ENCODE data around the gene DNAJC6. TPM values are rescaled to one million over a fixed set of nuclear protein-coding genes. Genes with fewer than 3 reads are reported as not detected.

Gene DNAJC6
- total and polyA plus RNA-seq, 9 donors: 0.60 to 1.2 (median 0.81) TPM

DNA sequence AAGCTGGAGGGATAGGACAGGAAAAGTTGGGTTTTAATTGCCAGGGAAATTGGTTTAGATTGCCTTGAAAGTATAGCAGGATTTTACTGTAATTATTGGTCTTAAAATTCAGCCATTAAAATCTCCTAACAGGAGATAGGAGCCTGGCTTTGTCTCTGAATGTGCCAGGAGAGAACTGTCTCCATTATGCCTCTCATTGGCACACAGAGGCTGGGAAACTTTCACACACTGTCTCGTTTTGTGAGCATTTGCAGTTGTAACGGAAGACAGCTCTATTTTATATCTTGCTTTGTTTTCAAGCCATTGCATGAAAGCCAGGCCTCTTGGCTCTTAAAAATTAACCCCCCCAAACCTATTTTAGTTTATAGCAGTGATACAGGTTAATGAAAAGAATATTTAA lies 12.5 kb downstream of the DNAJC6 start:
- Histone ChIP-seq H3K4me1 (ENCODE audit: control insufficient read depth, insufficient read depth, low read length) (no peaks in the 10 kb centered on the region), H3K27me3 (ENCODE audit: control insufficient read depth, insufficient read depth, low read length) (no peaks in the 10 kb centered on the region), H3K4me3 (ENCODE audit: low read length) (no peak overlapping the region), H3K27ac (ENCODE audit: low read length) (no peak overlapping the region), H3K36me3 (ENCODE audit: control insufficient read depth, insufficient read depth, low read length) (no peaks in the 10 kb centered on the region), H3K9me3 (replicated peaks; ENCODE audit: control insufficient read depth, low read depth, low read length) (no peaks in the 10 kb centered on the region)
- DNase-seq: no peak
- no CpG with 5 or more reads among the region's 2 CpGs for WGBS (ENCODE audit: insufficient coverage)

DNA sequence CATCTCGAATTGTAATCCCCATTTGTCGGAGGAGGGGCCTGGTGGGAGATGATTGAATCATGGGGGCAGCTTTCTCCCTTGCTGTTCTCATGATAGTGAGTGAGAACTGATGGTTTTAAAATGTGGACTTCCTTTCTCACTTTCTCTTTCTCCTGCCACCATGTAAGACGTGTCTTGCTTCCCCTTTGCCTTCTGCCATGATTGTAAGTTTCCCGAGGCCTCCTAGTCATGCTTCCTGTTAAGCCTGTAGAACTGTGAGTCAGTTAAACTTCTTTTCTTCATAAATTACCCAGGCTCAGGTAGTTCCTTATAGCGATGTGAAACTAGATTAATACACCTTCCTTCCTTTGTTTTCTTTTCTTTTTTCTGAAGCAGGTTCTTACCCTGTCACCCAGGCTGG lies 13.9 kb downstream of the DNAJC6 start:
- no peaks in the 10 kb centered on the region for H3K36me3 ChIP-seq (ENCODE audit: control insufficient read depth, insufficient read depth, low read length)
- no peak overlapping the region for H3K27ac ChIP-seq (ENCODE audit: low read length)
- no peaks in the 10 kb centered on the region for H3K4me1 ChIP-seq (ENCODE audit: control insufficient read depth, insufficient read depth, low read length)
- no peak for DNase-seq
- H3K27me3 ChIP-seq (ENCODE audit: control insufficient read depth, insufficient read depth, low read length): no peaks in the 10 kb centered on the region
- H3K4me3 ChIP-seq (ENCODE audit: low read length): no peak overlapping the region
- no peaks in the 10 kb centered on the region for H3K9me3 ChIP-seq (replicated peaks; ENCODE audit: control insufficient read depth, low read depth, low read length)
- 51% methylated on average over 3 of the region's 5 CpGs for WGBS (ENCODE audit: insufficient coverage)

GRCh38 chr1:65330021-65330420 lies 20.7 kb downstream of the DNAJC6 start:
- Histone ChIP-seq H3K27ac (ENCODE audit: low read length) (no peak overlapping the region), H3K9me3 (replicated peaks; ENCODE audit: control insufficient read depth, low read depth, low read length) (no peaks in the 10 kb centered on the region), H3K4me3 (ENCODE audit: low read length) (no peak overlapping the region), H3K36me3 (ENCODE audit: control insufficient read depth, insufficient read depth, low read length) (no peaks in the 10 kb centered on the region), H3K27me3 (ENCODE audit: control insufficient read depth, insufficient read depth, low read length) (no peaks in the 10 kb centered on the region), H3K4me1 (ENCODE audit: control insufficient read depth, insufficient read depth, low read length) (no peaks in the 10 kb centered on the region)
- DNase-seq: no peak
- no CpG with 5 or more reads among the region's 1 CpG for WGBS (ENCODE audit: insufficient coverage)

GRCh38 chr1:65330822-65331221 lies 21.5 kb downstream of the DNAJC6 start:
- H3K36me3 ChIP-seq (ENCODE audit: control insufficient read depth, insufficient read depth, low read length): no peaks in the 10 kb centered on the region
- H3K4me1 ChIP-seq (ENCODE audit: control insufficient read depth, insufficient read depth, low read length): no peaks in the 10 kb centered on the region
- H3K9me3 ChIP-seq (replicated peaks; ENCODE audit: control insufficient read depth, low read depth, low read length): no peaks in the 10 kb centered on the region
- no peak for DNase-seq
- no peaks in the 10 kb centered on the region for H3K27me3 ChIP-seq (ENCODE audit: control insufficient read depth, insufficient read depth, low read length)
- no peak overlapping the region for H3K4me3 ChIP-seq (ENCODE audit: low read length)
- WGBS (ENCODE audit: insufficient coverage): no CpG with 5 or more reads among the region's 6 CpGs
- H3K27ac ChIP-seq (ENCODE audit: low read length): no peak overlapping the region

- Histone ChIP-seq H3K27ac (ENCODE audit: low read length) (no peak overlapping the region), H3K36me3 (ENCODE audit: control insufficient read depth, insufficient read depth, low read length) (no peaks in the 10 kb centered on the region), H3K9me3 (replicated peaks; ENCODE audit: control insufficient read depth, low read depth, low read length) (no peaks in the 10 kb centered on the region), H3K27me3 (ENCODE audit: control insufficient read depth, insufficient read depth, low read length) (no peaks in the 10 kb centered on the region), H3K4me1 (ENCODE audit: control insufficient read depth, insufficient read depth, low read length) (no peaks in the 10 kb centered on the region), H3K4me3 (ENCODE audit: low read length) (no peak overlapping the region)
- DNase-seq: peak; percentile 7
- WGBS (ENCODE audit: insufficient coverage): no CpG with 5 or more reads among the region's 1 CpG
Measured at GRCh38 chr1:65332821-65333220, 23.5 kb downstream of the DNAJC6 start.

DNA sequence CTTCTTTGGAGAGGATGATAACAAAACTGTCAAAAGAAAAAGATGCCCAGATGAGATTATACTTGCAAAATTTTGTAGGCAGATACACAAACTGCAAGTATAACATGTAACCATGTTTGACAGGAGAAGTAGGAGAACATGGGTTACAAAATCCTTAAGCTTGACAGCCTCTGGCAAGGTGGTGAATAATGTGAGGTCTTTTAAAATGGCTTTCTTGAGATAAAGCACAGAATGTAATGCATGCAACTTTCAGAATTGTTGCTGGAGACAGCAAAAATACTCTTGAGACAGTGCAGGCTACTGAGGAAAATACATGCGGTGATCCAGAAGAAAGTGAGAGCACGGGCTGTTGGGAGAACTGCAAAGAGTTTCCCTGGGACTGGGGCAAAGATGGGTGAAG lies 24.7 kb downstream of the DNAJC6 start:
- DNase-seq: no peak
- Histone ChIP-seq H3K4me3 (ENCODE audit: low read length) (no peak overlapping the region), H3K9me3 (replicated peaks; ENCODE audit: control insufficient read depth, low read depth, low read length) (no peaks in the 10 kb centered on the region), H3K27ac (ENCODE audit: low read length) (no peak overlapping the region), H3K36me3 (ENCODE audit: control insufficient read depth, insufficient read depth, low read length) (no peaks in the 10 kb centered on the region), H3K27me3 (ENCODE audit: control insufficient read depth, insufficient read depth, low read length) (no peaks in the 10 kb centered on the region), H3K4me1 (ENCODE audit: control insufficient read depth, insufficient read depth, low read length) (no peaks in the 10 kb centered on the region)
- WGBS (ENCODE audit: insufficient coverage): 78% methylated on average over 2 of the region's 2 CpGs

DNA sequence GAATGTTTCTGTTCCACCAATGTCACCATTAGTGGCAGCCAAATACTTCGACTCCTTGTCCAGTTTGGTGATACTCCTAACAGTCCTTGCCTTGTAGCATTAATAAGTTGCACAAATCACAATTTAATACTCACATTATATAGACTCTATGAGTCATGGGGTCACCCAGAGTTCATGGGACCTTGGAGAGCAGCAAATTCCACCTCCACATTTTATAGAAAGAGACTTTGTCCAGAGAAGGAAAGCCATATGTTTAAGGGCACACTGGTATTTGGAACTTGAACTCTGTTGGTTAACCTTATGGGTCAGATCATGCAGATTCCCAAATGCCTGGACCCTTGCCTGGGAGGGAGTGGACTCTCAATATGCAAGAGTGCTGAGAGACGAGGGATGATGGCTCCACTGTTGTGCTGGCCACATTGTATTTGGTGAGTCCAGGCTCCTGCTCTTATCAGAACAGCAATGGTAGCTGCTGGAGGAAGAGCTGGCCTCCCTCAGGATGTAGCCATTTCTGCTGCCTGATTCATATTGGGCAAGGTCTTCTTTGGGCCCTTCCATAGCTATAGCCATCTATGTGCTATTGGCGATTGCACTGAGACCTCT lies 30.6 kb downstream of the DNAJC6 start:
- Histone ChIP-seq H3K27ac (ENCODE audit: low read length) (no peak overlapping the region), H3K4me3 (ENCODE audit: low read length) (no peak overlapping the region), H3K9me3 (replicated peaks; ENCODE audit: control insufficient read depth, low read depth, low read length) (no peaks in the 10 kb centered on the region), H3K27me3 (ENCODE audit: control insufficient read depth, insufficient read depth, low read length) (no peaks in the 10 kb centered on the region), H3K4me1 (ENCODE audit: control insufficient read depth, insufficient read depth, low read length) (no peaks in the 10 kb centered on the region), H3K36me3 (ENCODE audit: control insufficient read depth, insufficient read depth, low read length) (no peaks in the 10 kb centered on the region)
- DNase-seq: peak; percentile 15
- WGBS (ENCODE audit: insufficient coverage): 29% methylated on average over 1 of the region's 3 CpGs

GRCh38 chr1:65341381-65341780 lies 32.0 kb downstream of the DNAJC6 start:
- H3K27ac ChIP-seq (ENCODE audit: low read length): no peak overlapping the region
- no peaks in the 10 kb centered on the region for H3K9me3 ChIP-seq (replicated peaks; ENCODE audit: control insufficient read depth, low read depth, low read length)
- DNase-seq: no peak
- no peak overlapping the region for H3K4me3 ChIP-seq (ENCODE audit: low read length)
- no peaks in the 10 kb centered on the region for H3K27me3 ChIP-seq (ENCODE audit: control insufficient read depth, insufficient read depth, low read length)
- no peaks in the 10 kb centered on the region for H3K4me1 ChIP-seq (ENCODE audit: control insufficient read depth, insufficient read depth, low read length)
- no peaks in the 10 kb centered on the region for H3K36me3 ChIP-seq (ENCODE audit: control insufficient read depth, insufficient read depth, low read length)
- WGBS (ENCODE audit: insufficient coverage): 60% methylated on average over 1 of the region's 1 CpG

GRCh38 chr1:65343286-65343685 lies 33.9 kb downstream of the DNAJC6 start:
- H3K9me3 ChIP-seq (replicated peaks; ENCODE audit: control insufficient read depth, low read depth, low read length): no peaks in the 10 kb centered on the region
- no peaks in the 10 kb centered on the region for H3K27me3 ChIP-seq (ENCODE audit: control insufficient read depth, insufficient read depth, low read length)
- H3K4me3 ChIP-seq (ENCODE audit: low read length): no peak overlapping the region
- no peak overlapping the region for H3K27ac ChIP-seq (ENCODE audit: low read length)
- WGBS (ENCODE audit: insufficient coverage): no CpG with 5 or more reads among the region's 3 CpGs
- no peaks in the 10 kb centered on the region for H3K4me1 ChIP-seq (ENCODE audit: control insufficient read depth, insufficient read depth, low read length)
- no peaks in the 10 kb centered on the region for H3K36me3 ChIP-seq (ENCODE audit: control insufficient read depth, insufficient read depth, low read length)
- DNase-seq: no peak

DNA sequence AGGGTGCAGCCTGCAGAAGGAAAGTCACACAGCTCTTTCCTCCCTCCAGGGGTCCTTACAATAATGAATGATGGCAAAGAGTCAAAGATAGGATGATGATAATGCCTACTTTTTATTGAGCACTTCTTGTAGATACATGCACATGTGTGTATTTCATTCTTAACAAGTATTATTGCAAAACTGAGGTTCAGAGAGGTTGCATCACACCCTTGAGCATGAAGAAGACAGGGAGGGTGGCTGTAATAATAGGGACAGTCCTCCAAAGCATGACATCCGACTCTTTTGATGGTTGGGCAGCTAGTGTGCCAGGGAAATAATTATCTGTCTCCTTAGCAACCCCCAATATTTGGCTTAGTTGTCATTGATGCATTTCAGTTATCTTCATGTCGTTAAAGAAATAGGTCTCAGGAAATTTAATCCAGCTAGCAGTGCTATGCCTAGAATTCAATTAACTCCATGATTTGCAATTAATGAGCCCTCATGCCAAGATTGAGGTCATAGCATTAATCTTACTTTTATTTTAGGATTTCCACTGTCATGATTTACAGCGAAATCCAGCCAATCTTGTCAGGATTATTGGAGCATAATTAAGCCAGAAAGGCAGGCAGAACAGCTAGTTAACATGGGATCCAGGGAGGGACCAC lies 35.0 kb downstream of the DNAJC6 start:
- no peak for DNase-seq
- WGBS (ENCODE audit: insufficient coverage): 67% methylated on average over 1 of the region's 3 CpGs

GRCh38 chr1:65346190-65346589 lies 36.8 kb downstream of the DNAJC6 start:
- H3K27me3 ChIP-seq (ENCODE audit: control insufficient read depth, insufficient read depth, low read length): no peaks in the 10 kb centered on the region
- DNase-seq: no peak
- no peaks in the 10 kb centered on the region for H3K9me3 ChIP-seq (replicated peaks; ENCODE audit: control insufficient read depth, low read depth, low read length)
- no peaks in the 10 kb centered on the region for H3K36me3 ChIP-seq (ENCODE audit: control insufficient read depth, insufficient read depth, low read length)
- no peak overlapping the region for H3K27ac ChIP-seq (ENCODE audit: low read length)
- no peaks in the 10 kb centered on the region for H3K4me1 ChIP-seq (ENCODE audit: control insufficient read depth, insufficient read depth, low read length)
- no peak overlapping the region for H3K4me3 ChIP-seq (ENCODE audit: low read length)
- WGBS (ENCODE audit: insufficient coverage): 60% methylated on average over 1 of the region's 2 CpGs

More for the DNA sequence above, 35.0 kb downstream of the DNAJC6 start:
- Histone ChIP-seq H3K27ac (ENCODE audit: low read length) (no peak overlapping the region), H3K27me3 (ENCODE audit: control insufficient read depth, insufficient read depth, low read length) (no peaks in the 10 kb centered on the region), H3K4me3 (ENCODE audit: low read length) (no peak overlapping the region), H3K4me1 (ENCODE audit: control insufficient read depth, insufficient read depth, low read length) (no peaks in the 10 kb centered on the region), H3K9me3 (replicated peaks; ENCODE audit: control insufficient read depth, low read depth, low read length) (no peaks in the 10 kb centered on the region), H3K36me3 (ENCODE audit: control insufficient read depth, insufficient read depth, low read length) (no peaks in the 10 kb centered on the region)

Data from muscle of leg (tissue), 11 donors.